Stimulated activated CD8-positive, alpha-beta memory T cell treated with anti-CD3 and anti-CD28 coated beads, Interleukin-15, amount 100 ng/mL, for 1 hour (primary cell): Measurements from ENCODE around the gene NCAPH2.

Source experiments
- DNase-seq: peaks from one replicate; pipeline ENCODE4 v3.0.0-alpha.2; 2020; ENCODE audit warnings: low read depth

Gene NCAPH2

GRCh38 chr22:50548921-50549790, 41.1 kb downstream of the NCAPH2 start:
- no peak for DNase-seq

GRCh38 chr22:50550395-50550794, 42.4 kb downstream of the NCAPH2 start:
- DNase-seq: no peak

- DNase-seq: no peak
Measured at GRCh38 chr22:50551160-50551752, 43.2 kb downstream of the NCAPH2 start.

- no peak for DNase-seq
Measured at GRCh38 chr22:50553310-50553709, 45.3 kb downstream of the NCAPH2 start.

GRCh38 chr22:50556703-50557102, 48.7 kb downstream of the NCAPH2 start:
- DNase-seq: no peak

GRCh38 chr22:50560034-50560433, 52.0 kb downstream of the NCAPH2 start:
- no peak for DNase-seq

- DNase-seq: no peak
Measured at GRCh38 chr22:50561401-50562358, 53.7 kb downstream of the NCAPH2 start.

GRCh38 chr22:50562523-50563412, 54.7 kb downstream of the NCAPH2 start, which contains the start of gene SYCE3:
Gene SYCE3 (minus strand): TSS chr22:50562919. CDS start chr22:50556405, 6,514 bp downstream.
- peak; percentile 96 for DNase-seq

GRCh38 chr22:50563413-50564160, 55.6 kb downstream of the NCAPH2 start:
- DNase-seq: no peak

GRCh38 chr22:50564289-50564688, 56.3 kb downstream of the NCAPH2 start:
- no peak for DNase-seq

GRCh38 chr22:50567721-50568252, 59.8 kb downstream of the NCAPH2 start:
- no peak for DNase-seq

- DNase-seq: no peak
Measured at GRCh38 chr22:50568626-50569025, 60.6 kb downstream of the NCAPH2 start.

GRCh38 chr22:50569041-50569459, 61.0 kb downstream of the NCAPH2 start:
- no peak for DNase-seq

GRCh38 chr22:50569896-50570535, 62.0 kb downstream of the NCAPH2 start:
- DNase-seq: no peak

GRCh38 chr22:50570861-50571260, 62.8 kb downstream of the NCAPH2 start:
- no peak for DNase-seq

GRCh38 chr22:50571264-50572175, 63.5 kb downstream of the NCAPH2 start:
- DNase-seq: no peak

- DNase-seq: no peak
Measured at GRCh38 chr22:50572965-50573364, 64.9 kb downstream of the NCAPH2 start.
